ENCODE data around the gene TBXAS1.

TBXAS1 gene

DNA sequence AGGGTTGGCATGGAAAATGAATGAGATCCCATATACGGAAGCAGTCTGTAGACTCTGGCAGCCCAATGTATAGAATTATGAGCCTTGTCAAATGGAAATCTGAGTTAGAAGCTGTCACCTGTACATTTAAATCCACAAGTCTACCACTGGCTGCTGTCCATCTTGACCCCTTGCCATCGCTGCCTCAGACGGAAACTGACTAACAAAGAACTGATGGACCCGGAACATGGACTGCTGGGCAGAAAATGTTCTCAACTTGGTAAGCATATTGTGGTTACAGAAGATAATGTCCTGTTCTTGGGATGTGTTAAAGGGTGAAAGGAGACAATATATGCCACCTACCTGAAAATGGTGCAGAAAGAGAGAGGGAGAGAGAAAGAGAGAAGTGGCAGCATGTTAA is 196.2 kb downstream of the TBXAS1 start:
- H3K4me2 ChIP-seq (ENCODE audit: low read depth, low read length): no peak overlapping the region
- H3K27me3 ChIP-seq (replicated peaks; ENCODE audit: insufficient read depth, low read length): no peaks in the 10 kb centered on the region
- H2AFZ ChIP-seq (ENCODE audit: low read length): no peak overlapping the region
- no peak for DNase-seq
- no peak for TF ChIP-seq EZH2 (optimal IDR thresholded peaks at IDR 0.05; ENCODE audit: low read depth, low read length)
- no peak for TF ChIP-seq EZH2phosphoT487 (IDR thresholded peaks at IDR 0.05; ENCODE audit: low read length)
- TF ChIP-seq, protein P1, sequence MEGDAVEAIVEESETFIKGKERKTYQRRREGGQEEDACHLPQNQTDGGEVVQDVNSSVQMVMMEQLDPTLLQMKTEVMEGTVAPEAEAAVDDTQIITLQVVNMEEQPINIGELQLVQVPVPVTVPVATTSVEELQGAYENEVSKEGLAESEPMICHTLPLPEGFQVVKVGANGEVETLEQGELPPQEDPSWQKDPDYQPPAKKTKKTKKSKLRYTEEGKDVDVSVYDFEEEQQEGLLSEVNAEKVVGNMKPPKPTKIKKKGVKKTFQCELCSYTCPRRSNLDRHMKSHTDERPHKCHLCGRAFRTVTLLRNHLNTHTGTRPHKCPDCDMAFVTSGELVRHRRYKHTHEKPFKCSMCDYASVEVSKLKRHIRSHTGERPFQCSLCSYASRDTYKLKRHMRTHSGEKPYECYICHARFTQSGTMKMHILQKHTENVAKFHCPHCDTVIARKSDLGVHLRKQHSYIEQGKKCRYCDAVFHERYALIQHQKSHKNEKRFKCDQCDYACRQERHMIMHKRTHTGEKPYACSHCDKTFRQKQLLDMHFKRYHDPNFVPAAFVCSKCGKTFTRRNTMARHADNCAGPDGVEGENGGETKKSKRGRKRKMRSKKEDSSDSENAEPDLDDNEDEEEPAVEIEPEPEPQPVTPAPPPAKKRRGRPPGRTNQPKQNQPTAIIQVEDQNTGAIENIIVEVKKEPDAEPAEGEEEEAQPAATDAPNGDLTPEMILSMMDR (IDR thresholded peaks at IDR 0.05; ENCODE audit: low read length): no peak
- H3K9me3 ChIP-seq (replicated peaks; ENCODE audit: insufficient read depth, low read length): no peaks in the 10 kb centered on the region
- H3K9ac ChIP-seq (ENCODE audit: low read length): no peak overlapping the region
- H3K4me3 ChIP-seq (ENCODE audit: low read length): no peak overlapping the region
- no peaks in the 10 kb centered on the region for H3K9me2 ChIP-seq (replicated peaks; ENCODE audit: insufficient read depth, low read length)
- no peaks in the 10 kb centered on the region for H3F3A ChIP-seq (ENCODE audit: insufficient read depth, low read length)
- H3K36me3 ChIP-seq (replicated peaks; ENCODE audit: insufficient read depth, low read length): no peaks in the 10 kb centered on the region
- H4K20me1 ChIP-seq (ENCODE audit: insufficient read depth, low read length): no peaks in the 10 kb centered on the region
- H3K4me1 ChIP-seq (ENCODE audit: low read length): no peaks in the 10 kb centered on the region
- H3K79me2 ChIP-seq (ENCODE audit: low read length): no peaks in the 10 kb centered on the region
- no peak overlapping the region for H3K27ac ChIP-seq (ENCODE audit: low read length)

DNA sequence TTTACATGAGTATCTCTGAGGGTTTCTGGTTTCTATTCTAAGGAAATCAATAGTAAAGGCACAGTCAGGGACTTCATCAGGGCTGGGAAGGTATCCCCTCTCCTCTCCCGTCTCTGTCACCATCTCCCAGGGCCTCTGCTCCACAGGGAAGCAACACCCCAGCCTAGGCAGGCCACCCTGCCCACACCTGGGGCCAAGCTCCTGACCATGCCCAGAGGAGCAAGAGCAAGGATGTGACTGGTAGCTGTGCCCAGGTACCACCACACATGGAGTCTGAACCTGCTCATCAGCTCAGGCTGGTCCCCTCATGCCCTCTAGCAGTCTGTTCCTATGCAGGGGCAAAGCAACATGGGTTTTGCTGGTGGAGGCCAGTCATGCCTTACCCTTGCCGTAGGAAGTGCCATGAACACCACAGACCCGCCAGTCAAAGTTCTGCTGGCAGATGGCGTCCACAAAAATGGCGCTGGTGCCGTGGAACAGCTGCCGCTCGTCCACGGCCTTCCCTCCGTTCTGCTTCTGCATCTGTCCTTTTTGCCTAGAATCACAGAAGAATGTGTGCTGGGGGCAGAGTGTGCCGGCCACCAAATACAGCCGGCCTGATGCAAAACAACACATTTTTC is 196.9 kb downstream of the TBXAS1 start:
- H3K9me3 ChIP-seq (replicated peaks; ENCODE audit: insufficient read depth, low read length): no peaks in the 10 kb centered on the region
- no peaks in the 10 kb centered on the region for H3K36me3 ChIP-seq (replicated peaks; ENCODE audit: insufficient read depth, low read length)
- no peaks in the 10 kb centered on the region for H3K9me2 ChIP-seq (replicated peaks; ENCODE audit: insufficient read depth, low read length)
- H3K79me2 ChIP-seq (ENCODE audit: low read length): no peaks in the 10 kb centered on the region
- H3K27ac ChIP-seq (ENCODE audit: low read length): no peak overlapping the region
- no peaks in the 10 kb centered on the region for H3K4me1 ChIP-seq (ENCODE audit: low read length)
- no peak for DNase-seq
- no peak overlapping the region for H2AFZ ChIP-seq (ENCODE audit: low read length)
- H3K9ac ChIP-seq (ENCODE audit: low read length): no peak overlapping the region
- no peaks in the 10 kb centered on the region for H4K20me1 ChIP-seq (ENCODE audit: insufficient read depth, low read length)
- H3K4me2 ChIP-seq (ENCODE audit: low read depth, low read length): no peak overlapping the region
- no peaks in the 10 kb centered on the region for H3F3A ChIP-seq (ENCODE audit: insufficient read depth, low read length)
- no peaks in the 10 kb centered on the region for H3K27me3 ChIP-seq (replicated peaks; ENCODE audit: insufficient read depth, low read length)
- TF ChIP-seq EZH2 (optimal IDR thresholded peaks at IDR 0.05; ENCODE audit: low read depth, low read length) (no peak), EZH2phosphoT487 (IDR thresholded peaks at IDR 0.05; ENCODE audit: low read length) (no peak)
- TF ChIP-seq, protein P1 (IDR thresholded peaks at IDR 0.05; ENCODE audit: low read length): no peak
- no peak overlapping the region for H3K4me3 ChIP-seq (ENCODE audit: low read length)

DNA sequence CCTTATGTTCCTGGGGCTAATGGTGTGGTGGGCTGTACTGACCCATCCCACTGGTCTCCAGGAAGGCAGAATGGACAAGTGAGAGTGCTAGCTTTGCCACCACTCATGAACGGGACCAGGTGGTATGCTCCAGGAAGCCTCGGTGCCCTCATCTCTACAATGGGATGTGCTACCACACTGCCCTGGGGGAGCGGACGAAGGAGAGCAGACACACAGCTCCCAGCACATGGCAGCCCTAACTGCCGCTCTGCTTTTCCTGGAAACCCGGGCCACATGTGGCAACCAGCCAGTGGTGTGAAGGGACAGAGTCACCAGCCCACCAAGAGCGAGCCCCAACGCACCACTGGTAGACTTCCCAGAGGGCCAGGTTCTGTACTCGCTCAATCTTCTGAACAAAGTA is 197.9 kb downstream of the TBXAS1 start:
- no peaks in the 10 kb centered on the region for H3K9me3 ChIP-seq (replicated peaks; ENCODE audit: insufficient read depth, low read length)
- no peaks in the 10 kb centered on the region for H3K36me3 ChIP-seq (replicated peaks; ENCODE audit: insufficient read depth, low read length)
- H3K27me3 ChIP-seq (replicated peaks; ENCODE audit: insufficient read depth, low read length): no peaks in the 10 kb centered on the region
- no peak for DNase-seq
- no peak overlapping the region for H3K4me3 ChIP-seq (ENCODE audit: low read length)
- H3K79me2 ChIP-seq (ENCODE audit: low read length): no peaks in the 10 kb centered on the region
- H3K27ac ChIP-seq (ENCODE audit: low read length): no peak overlapping the region
- H4K20me1 ChIP-seq (ENCODE audit: insufficient read depth, low read length): no peaks in the 10 kb centered on the region
- TF ChIP-seq, protein P1 (IDR thresholded peaks at IDR 0.05; ENCODE audit: low read length): no peak
- TF ChIP-seq EZH2 (optimal IDR thresholded peaks at IDR 0.05; ENCODE audit: low read depth, low read length) (no peak), EZH2phosphoT487 (IDR thresholded peaks at IDR 0.05; ENCODE audit: low read length) (no peak)
- H2AFZ ChIP-seq (ENCODE audit: low read length): no peak overlapping the region
- H3K9ac ChIP-seq (ENCODE audit: low read length): no peak overlapping the region
- H3K9me2 ChIP-seq (replicated peaks; ENCODE audit: insufficient read depth, low read length): no peaks in the 10 kb centered on the region
- H3K4me2 ChIP-seq (ENCODE audit: low read depth, low read length): no peak overlapping the region
- H3K4me1 ChIP-seq (ENCODE audit: low read length): no peaks in the 10 kb centered on the region
- H3F3A ChIP-seq (ENCODE audit: insufficient read depth, low read length): no peaks in the 10 kb centered on the region
